ENCODE data around the gene COMTD1. TPM values are rescaled to one million over a fixed set of nuclear protein-coding genes. Genes with fewer than 3 reads are reported as not detected.

COMTD1 gene
- total RNA-seq, 1 experiment from 2014 or later, result 20.5 TPM

DNA sequence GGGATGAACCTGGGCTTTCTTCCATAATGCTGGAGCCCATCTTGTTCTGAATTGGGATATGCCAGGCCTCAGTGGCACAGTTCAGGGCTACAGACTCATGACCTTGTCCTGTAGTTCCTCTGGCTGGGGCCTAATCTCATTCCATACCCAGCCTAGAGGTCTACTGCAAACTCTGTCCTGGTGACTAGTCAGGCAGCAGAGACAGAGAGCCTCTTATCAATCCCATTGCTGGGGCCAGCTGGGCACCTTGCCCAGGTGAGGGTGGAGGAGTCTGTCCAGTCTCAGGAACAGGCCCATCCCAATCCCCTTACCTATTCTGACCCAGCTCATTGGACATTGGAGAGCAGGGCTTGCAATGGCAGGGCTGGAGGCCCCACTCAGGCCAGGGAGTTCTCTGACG, 28.0 kb upstream of the COMTD1 start:
- H3K27me3 ChIP-seq (ENCODE audit: insufficient read depth, low read depth), result no peaks in the 10 kb centered on the region
- no peaks in the 10 kb centered on the region for H3K9me3 ChIP-seq (ENCODE audit: insufficient read depth, low read depth)
- H3F3A ChIP-seq (ENCODE audit: insufficient read depth, low read depth), result peaks cover 45% of the 10 kb centered on the region
- H3K9me2 ChIP-seq (ENCODE audit: insufficient read depth), result no peaks in the 10 kb centered on the region
- H3K4me3 ChIP-seq, result no peak overlapping the region
- TF ChIP-seq, protein P1, sequence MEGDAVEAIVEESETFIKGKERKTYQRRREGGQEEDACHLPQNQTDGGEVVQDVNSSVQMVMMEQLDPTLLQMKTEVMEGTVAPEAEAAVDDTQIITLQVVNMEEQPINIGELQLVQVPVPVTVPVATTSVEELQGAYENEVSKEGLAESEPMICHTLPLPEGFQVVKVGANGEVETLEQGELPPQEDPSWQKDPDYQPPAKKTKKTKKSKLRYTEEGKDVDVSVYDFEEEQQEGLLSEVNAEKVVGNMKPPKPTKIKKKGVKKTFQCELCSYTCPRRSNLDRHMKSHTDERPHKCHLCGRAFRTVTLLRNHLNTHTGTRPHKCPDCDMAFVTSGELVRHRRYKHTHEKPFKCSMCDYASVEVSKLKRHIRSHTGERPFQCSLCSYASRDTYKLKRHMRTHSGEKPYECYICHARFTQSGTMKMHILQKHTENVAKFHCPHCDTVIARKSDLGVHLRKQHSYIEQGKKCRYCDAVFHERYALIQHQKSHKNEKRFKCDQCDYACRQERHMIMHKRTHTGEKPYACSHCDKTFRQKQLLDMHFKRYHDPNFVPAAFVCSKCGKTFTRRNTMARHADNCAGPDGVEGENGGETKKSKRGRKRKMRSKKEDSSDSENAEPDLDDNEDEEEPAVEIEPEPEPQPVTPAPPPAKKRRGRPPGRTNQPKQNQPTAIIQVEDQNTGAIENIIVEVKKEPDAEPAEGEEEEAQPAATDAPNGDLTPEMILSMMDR (conservative IDR thresholded peaks at IDR 0.05), result no peak
- no peak for TF ChIP-seq EZH2 (IDR thresholded peaks at IDR 0.05; ENCODE audit: low read depth)
- POLR2A ChIA-PET (ENCODE audit: unreplicated experiment), result interaction anchor here (0.6 kb wide), 1 partner anchor 1369 kb away, joined by 9 read pairs; no protein-coding TSS in a partner anchor
- H3K36me3 ChIP-seq (ENCODE audit: low read depth), result no peaks in the 10 kb centered on the region
- no peaks in the 10 kb centered on the region for H3K79me2 ChIP-seq (ENCODE audit: low read depth)
- no peaks in the 10 kb centered on the region for H4K20me1 ChIP-seq (ENCODE audit: insufficient read depth)
- DNase-seq, result peak; percentile 28 to 45
- H2AFZ ChIP-seq, result no peak overlapping the region
- intact Hi-C loops (cut with micrococcal nuclease; ENCODE audit: unreplicated experiment), result no loop called here
- peak overlapping the region; percentile 75 for H3K4me2 ChIP-seq
- peak overlapping the region; percentile 96 for H3K27ac ChIP-seq
- H3K4me1 ChIP-seq (replicated peaks; ENCODE audit: insufficient read depth), result peaks cover 57% of the 10 kb centered on the region
- CTCF ChIA-PET, result no interaction called here
- BruUV-seq (replicated peaks), result no TSS peak

DNA sequence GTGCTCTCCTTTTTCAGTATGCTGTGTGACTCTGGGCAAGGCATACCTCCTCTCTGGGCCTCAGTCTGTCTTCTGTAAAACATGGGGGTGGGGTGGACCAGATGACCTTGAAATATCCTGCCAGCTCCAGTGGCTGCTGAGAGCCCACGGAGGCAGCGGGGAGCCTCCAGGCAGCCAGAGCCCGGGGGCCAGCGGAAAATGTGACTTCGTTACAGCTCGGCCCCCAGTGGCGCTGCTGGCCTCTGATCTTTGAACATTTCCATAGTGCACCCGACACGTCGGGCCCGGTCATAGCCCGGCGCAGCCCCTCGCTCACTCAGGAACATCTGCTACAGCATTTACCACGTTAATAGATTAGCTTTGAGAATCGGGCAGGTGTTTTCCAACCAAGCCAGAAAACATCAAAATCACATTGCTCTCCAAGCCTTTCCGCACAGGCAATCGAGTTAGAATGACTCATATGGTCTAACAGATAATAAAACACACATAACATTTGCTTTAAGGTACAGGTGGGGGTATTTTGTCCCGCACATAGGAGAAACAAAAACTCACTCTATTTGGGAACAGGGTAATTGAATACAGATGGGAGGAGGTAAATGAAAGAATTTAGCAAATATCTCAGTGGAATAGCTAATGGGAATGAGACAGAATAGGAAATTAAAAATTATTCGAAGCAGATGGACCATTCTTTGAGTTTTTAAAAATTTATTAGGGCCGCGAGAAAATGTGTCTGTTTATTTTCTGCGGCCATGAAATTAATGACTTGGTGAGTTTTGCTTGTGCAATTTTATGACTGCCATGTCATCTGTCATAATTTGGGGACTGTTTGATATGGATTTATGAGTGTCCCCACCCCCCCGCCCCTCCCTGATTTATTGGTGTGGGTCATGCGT, 26.3 kb upstream of the COMTD1 start:
- Histone ChIP-seq H3K4me1 (replicated peaks; ENCODE audit: insufficient read depth) (peaks cover 57% of the 10 kb centered on the region), H3F3A (ENCODE audit: insufficient read depth, low read depth) (peaks cover 41% of the 10 kb centered on the region), H3K27ac (peak overlapping the region; percentile 96), H3K4me3 (no peak overlapping the region), H3K79me2 (ENCODE audit: low read depth) (no peaks in the 10 kb centered on the region), H2AFZ (peak overlapping the region; percentile 57; the same call in 1 of the 2 replicates), H3K9me3 (ENCODE audit: insufficient read depth, low read depth) (no peaks in the 10 kb centered on the region), H4K20me1 (ENCODE audit: insufficient read depth) (no peaks in the 10 kb centered on the region), H3K36me3 (ENCODE audit: low read depth) (no peaks in the 10 kb centered on the region), H3K27me3 (ENCODE audit: insufficient read depth, low read depth) (no peaks in the 10 kb centered on the region), H3K9me2 (ENCODE audit: insufficient read depth) (no peaks in the 10 kb centered on the region), H3K4me2 (peak overlapping the region; percentile 75)
- POLR2A ChIA-PET (ENCODE audit: unreplicated experiment), result interaction anchor here (0.6 kb wide), 1 partner anchor 29 kb away, joined by 4 read pairs; no protein-coding TSS in a partner anchor
- CTCF ChIA-PET, result interaction anchor here (0.6 kb wide), 1 partner anchor 11 kb away, joined by 3 read pairs; no protein-coding TSS in a partner anchor
- peak in 1 of 2 experiments; percentile 69 for DNase-seq
- BruUV-seq (replicated peaks), result no TSS peak
- intact Hi-C loops (cut with micrococcal nuclease; ENCODE audit: unreplicated experiment), result loop anchor here (1.0 kb wide), 2 partner anchors 11 kb away; no protein-coding TSS in a partner anchor
- TF ChIP-seq, protein P1 (conservative IDR thresholded peaks at IDR 0.05), result no peak
- no peak for TF ChIP-seq EZH2 (IDR thresholded peaks at IDR 0.05; ENCODE audit: low read depth)

DNA sequence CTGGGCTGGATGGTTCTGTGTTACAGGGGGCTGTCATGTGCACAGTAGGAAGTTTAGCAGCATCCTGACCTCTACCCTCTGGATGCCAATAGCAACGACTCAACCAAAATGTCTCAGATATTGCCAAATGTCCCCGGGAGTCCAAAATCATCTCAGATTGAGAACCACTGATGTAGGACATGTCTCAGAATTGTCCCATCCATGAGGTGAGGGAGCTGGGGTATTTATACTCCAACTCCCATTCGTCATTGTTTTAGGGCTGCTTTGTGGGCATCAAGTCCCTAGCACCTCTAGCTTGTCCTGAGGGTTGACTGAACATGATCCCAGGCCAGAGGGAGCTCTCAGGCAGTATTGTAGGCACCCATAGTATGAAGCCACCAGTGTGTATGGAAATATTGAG, 25.2 kb upstream of the COMTD1 start:
- peak in 1 of 2 experiments; percentile 34 for DNase-seq
- intact Hi-C loops (cut with micrococcal nuclease; ENCODE audit: unreplicated experiment), result no loop called here
- H3K79me2 ChIP-seq (ENCODE audit: low read depth), result no peaks in the 10 kb centered on the region
- no peaks in the 10 kb centered on the region for H3K9me3 ChIP-seq (ENCODE audit: insufficient read depth, low read depth)
- H3K9me2 ChIP-seq (ENCODE audit: insufficient read depth), result no peaks in the 10 kb centered on the region
- peak overlapping the region; percentile 96 for H3K27ac ChIP-seq
- H3K4me2 ChIP-seq, result peak overlapping the region; percentile 75
- ChIA-PET CTCF (no interaction called here), POLR2A (ENCODE audit: unreplicated experiment) (no interaction called here)
- no peaks in the 10 kb centered on the region for H4K20me1 ChIP-seq (ENCODE audit: insufficient read depth)
- peaks cover 41% of the 10 kb centered on the region for H3F3A ChIP-seq (ENCODE audit: insufficient read depth, low read depth)
- H3K4me1 ChIP-seq (replicated peaks; ENCODE audit: insufficient read depth), result peaks cover 52% of the 10 kb centered on the region
- no peaks in the 10 kb centered on the region for H3K36me3 ChIP-seq (ENCODE audit: low read depth)
- no peaks in the 10 kb centered on the region for H3K27me3 ChIP-seq (ENCODE audit: insufficient read depth, low read depth)
- TF ChIP-seq, protein P1 (conservative IDR thresholded peaks at IDR 0.05), result no peak
- TF ChIP-seq EZH2 (IDR thresholded peaks at IDR 0.05; ENCODE audit: low read depth), result no peak
- H2AFZ ChIP-seq, result no peak overlapping the region
- BruUV-seq (replicated peaks), result no TSS peak
- H3K4me3 ChIP-seq, result no peak overlapping the region

Measured in PC-9 (cell line).